Stimulated activated CD8-positive, alpha-beta memory T cell treated with anti-CD3 and anti-CD28 coated beads, Interleukin-4, amount 100 ng/mL, for 1 hour (primary cell): ENCODE data around the gene NT5C3A.
"Not testable (repeated sequence)": the region's sequence is repeated elsewhere in the genome, so short reads cannot be mapped to it uniquely, and the experiment has no call there.

Experiments used
- DNase-seq, 2 donors: peaks; one replicate each; pipeline ENCODE4 v3.0.0-alpha.2; 2020; ENCODE audit warnings: low read depth in 2 of 2, low spot score in 1 of 2

Gene NT5C3A

GRCh38 chr7:32979902-32980301 is 82.7 kb downstream of the NT5C3A start:
- DNase-seq, result not testable (repeated sequence)

GRCh38 chr7:32979246-32979645 is 83.3 kb downstream of the NT5C3A start:
- DNase-seq, result not testable (repeated sequence)

GRCh38 chr7:32977159-32977558 is 85.4 kb downstream of the NT5C3A start:
- DNase-seq, result not testable (repeated sequence)

- DNase-seq, result not testable (repeated sequence)
These were observed 90.6 kb downstream of the NT5C3A start for GRCh38 chr7:32971967-32972366.

GRCh38 chr7:32967268-32967582 is 95.4 kb downstream of the NT5C3A start:
- not testable (repeated sequence) for DNase-seq

GRCh38 chr7:32966489-32967267 is 95.9 kb downstream of the NT5C3A start:
- DNase-seq, result not testable (repeated sequence)

GRCh38 chr7:32964461-32965159 is 98.0 kb downstream of the NT5C3A start:
- not testable (repeated sequence) for DNase-seq
